ENCODE data around the gene RAB40B.

DNA sequence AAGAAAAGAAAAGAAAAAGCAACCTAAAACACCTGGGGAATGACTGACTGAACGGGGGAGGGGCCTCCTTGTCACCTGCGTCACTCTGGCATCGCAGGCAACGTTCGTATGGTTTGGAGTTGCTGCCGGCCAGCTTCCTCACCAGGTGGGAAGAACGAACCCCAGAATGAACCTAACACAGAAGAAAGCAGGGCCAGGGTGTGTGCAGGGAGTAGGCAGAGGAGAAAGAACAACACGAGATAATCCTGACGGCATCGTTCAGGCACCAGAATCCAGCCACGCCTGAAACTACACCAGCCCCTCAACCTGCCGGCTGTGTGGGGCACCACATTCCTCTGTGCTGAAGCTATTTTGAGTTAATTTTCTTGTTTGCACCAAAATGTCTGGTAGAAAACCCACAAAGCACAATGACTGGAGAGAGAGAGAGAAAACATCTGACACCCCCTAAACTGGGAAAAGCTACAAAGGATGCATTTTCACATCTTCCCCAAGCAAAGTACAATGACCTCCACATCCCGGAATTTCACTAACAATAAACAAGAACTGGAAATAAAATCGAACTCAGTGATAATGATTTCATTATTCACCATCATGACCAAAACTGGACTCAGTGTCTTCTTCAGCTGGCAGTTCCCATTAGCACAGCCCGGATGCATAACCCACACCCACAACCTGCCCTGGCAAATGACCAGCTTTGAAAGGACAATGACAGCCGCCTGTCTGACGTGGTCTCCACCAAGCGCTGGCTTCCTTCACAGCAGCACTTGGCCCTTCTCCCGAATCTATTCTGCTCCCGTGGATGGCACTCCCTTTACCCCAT is 23.6 kb downstream of the RAB40B start:
- no peak for TF ChIP-seq EP300 (IDR thresholded peaks at IDR 0.05; ENCODE audit: borderline replicate concordance)
- TF ChIP-seq, protein P1, sequence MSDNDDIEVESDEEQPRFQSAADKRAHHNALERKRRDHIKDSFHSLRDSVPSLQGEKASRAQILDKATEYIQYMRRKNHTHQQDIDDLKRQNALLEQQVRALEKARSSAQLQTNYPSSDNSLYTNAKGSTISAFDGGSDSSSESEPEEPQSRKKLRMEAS (IDR thresholded peaks at IDR 0.05), result no peak
- no peak for TF ChIP-seq REST (IDR thresholded peaks at IDR 0.05; ENCODE audit: low read depth)
- no peak for TF ChIP-seq TCF12 (IDR thresholded peaks at IDR 0.05; ENCODE audit: low read depth)
- TF ChIP-seq FOXM1 (IDR thresholded peaks at IDR 0.05; ENCODE audit: borderline replicate concordance, low read depth), result no peak
- TF ChIP-seq CEBPB (IDR thresholded peaks at IDR 0.05), result no peak
- TF ChIP-seq YY1 (IDR thresholded peaks at IDR 0.05; ENCODE audit: low read depth), result no peak
- no peak for TF ChIP-seq RAD21 (IDR thresholded peaks at IDR 0.05; ENCODE audit: low read depth)
- no peak for TF ChIP-seq USF1 (IDR thresholded peaks at IDR 0.05)
- TF ChIP-seq NFIC (IDR thresholded peaks at IDR 0.05), result no peak
- TF ChIP-seq CREB1 (IDR thresholded peaks at IDR 0.05; ENCODE audit: low read depth), result no peak
- TF ChIP-seq TAF1 (IDR thresholded peaks at IDR 0.05; ENCODE audit: low read depth), result no peak
- TF ChIP-seq TEAD4 (IDR thresholded peaks at IDR 0.05), result no peak

Measured in Ishikawa (cell line).